ENCODE results near the gene VWC2L.

GRCh38 chr2:214386720-214387119 lies 24.1 kb upstream of the VWC2L start:
- TF ChIP-seq, protein P1, sequence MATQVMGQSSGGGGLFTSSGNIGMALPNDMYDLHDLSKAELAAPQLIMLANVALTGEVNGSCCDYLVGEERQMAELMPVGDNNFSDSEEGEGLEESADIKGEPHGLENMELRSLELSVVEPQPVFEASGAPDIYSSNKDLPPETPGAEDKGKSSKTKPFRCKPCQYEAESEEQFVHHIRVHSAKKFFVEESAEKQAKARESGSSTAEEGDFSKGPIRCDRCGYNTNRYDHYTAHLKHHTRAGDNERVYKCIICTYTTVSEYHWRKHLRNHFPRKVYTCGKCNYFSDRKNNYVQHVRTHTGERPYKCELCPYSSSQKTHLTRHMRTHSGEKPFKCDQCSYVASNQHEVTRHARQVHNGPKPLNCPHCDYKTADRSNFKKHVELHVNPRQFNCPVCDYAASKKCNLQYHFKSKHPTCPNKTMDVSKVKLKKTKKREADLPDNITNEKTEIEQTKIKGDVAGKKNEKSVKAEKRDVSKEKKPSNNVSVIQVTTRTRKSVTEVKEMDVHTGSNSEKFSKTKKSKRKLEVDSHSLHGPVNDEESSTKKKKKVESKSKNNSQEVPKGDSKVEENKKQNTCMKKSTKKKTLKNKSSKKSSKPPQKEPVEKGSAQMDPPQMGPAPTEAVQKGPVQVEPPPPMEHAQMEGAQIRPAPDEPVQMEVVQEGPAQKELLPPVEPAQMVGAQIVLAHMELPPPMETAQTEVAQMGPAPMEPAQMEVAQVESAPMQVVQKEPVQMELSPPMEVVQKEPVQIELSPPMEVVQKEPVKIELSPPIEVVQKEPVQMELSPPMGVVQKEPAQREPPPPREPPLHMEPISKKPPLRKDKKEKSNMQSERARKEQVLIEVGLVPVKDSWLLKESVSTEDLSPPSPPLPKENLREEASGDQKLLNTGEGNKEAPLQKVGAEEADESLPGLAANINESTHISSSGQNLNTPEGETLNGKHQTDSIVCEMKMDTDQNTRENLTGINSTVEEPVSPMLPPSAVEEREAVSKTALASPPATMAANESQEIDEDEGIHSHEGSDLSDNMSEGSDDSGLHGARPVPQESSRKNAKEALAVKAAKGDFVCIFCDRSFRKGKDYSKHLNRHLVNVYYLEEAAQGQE (IDR thresholded peaks at IDR 0.05; ENCODE audit: insufficient read depth in 1 of 2, low read depth in 2 of 2, low read length in 2 of 2) = no peak
- TF ChIP-seq SIN3A (IDR thresholded peaks at IDR 0.05; ENCODE audit: borderline replicate concordance, insufficient read depth, low read length) = no peak
